A549 (cell line): ENCODE measurements around the gene NPBWR2. TPM values are rescaled to one million over a fixed set of nuclear protein-coding genes. Genes with fewer than 3 reads are reported as not detected.

Source experiments
- ATAC-seq, 2 experiments: fragments of 200-7000 bp in 1 of 2; fragments of >200 bp in 1 of 2; cut with Nextera tagmentation in 1 of 2; cut with Tn5 transposase in 1 of 2; 3 replicates each; pipeline versions ENCODE4 v1.8.0 to v1.9.1; 2018 to 2020; ENCODE audit warnings: mild to moderate bottlenecking in 1 of 2, moderate library complexity in 1 of 2
- CTCF ChIA-PET: fragments of 300-600 bp; sonication (Branson Sonifier 250); formaldehyde crosslinking; extraction: SDS; loops from one replicate; lab custom pipeline; 2021; ENCODE audit warnings: antibody characterized with exemption, inconsistent platforms; lab: Yijun Ruan, JAX
- POLR2A ChIA-PET: fragments of 350-600 bp; formaldehyde crosslinking; extraction: SDS; loops from one replicate; lab custom pipeline; 2021; ENCODE audit warnings: antibody characterized with exemption, inconsistent platforms; lab: Yijun Ruan, JAX
- DNase-seq, 2 experiments: peaks; one replicate each; pipeline versions ENCODE4 v3.0.0 to v3.0.0-alpha.2; 2011 to 2016; ENCODE audit warnings: low read depth in 1 of 2, low spot score in 1 of 2
- FAIRE-seq: peaks from 2 replicates; lab custom pipeline; 2011; peaks lifted over from hg19 to GRCh38; lab: Jason Lieb, UNC
- H3K27ac ChIP-seq, 2 experiments: fragments of >200 bp; sonication (Bioruptor Twin); formaldehyde crosslinking; 3 replicates each; pipeline ENCODE4 v1.5.1; 2016 to 2017
- H3K4me1 ChIP-seq: fragments of >200 bp; sonication (Bioruptor Twin); formaldehyde crosslinking; 3 replicates; pipeline ENCODE4 v1.6.1; 2016
- H3K4me2 ChIP-seq: fragments of >200 bp; sonication (Bioruptor Twin); formaldehyde crosslinking; 3 replicates; pipeline ENCODE4 v1.6.1; 2016
- H3K4me3 ChIP-seq: fragments of >200 bp; sonication (Bioruptor Twin); formaldehyde crosslinking; 3 replicates; pipeline ENCODE4 v1.5.1; 2016
- H3K9me3 ChIP-seq: fragments of >200 bp; sonication (Bioruptor Twin); formaldehyde crosslinking; 3 replicates; pipeline ENCODE4 v1.6.1; 2016
- ATOH8 ChIP-seq: fragments of 250-450 bp; sonication (Bioruptor Pico); IDR thresholded peaks from 2 replicates; pipeline ENCODE4 v1.5.0; 2020; ENCODE audit warnings: low read depth, mild to moderate bottlenecking, moderate library complexity
- CBX2 ChIP-seq: fragments of 200-600 bp; sonication (generic); IDR thresholded peaks from 2 replicates; pipeline ENCODE4 v1.6.1; 2016; ENCODE audit warnings: low read depth, mild to moderate bottlenecking, borderline replicate concordance
- E2F6 ChIP-seq: IDR thresholded peaks from 2 replicates; pipeline ENCODE4 v1.6.1; 2012; ENCODE audit warnings: low read depth, borderline replicate concordance
- EHF ChIP-seq: fragments of 250-450 bp; sonication (Bioruptor Pico); IDR thresholded peaks from 2 replicates; pipeline ENCODE4 v1.5.0; 2020; ENCODE audit warnings: mild to moderate bottlenecking
- ELK1 ChIP-seq: fragments of 150-350 bp; IDR thresholded peaks from 2 replicates; pipeline ENCODE4 v1.6.1; 2014; ENCODE audit warnings: low read depth, mild to moderate bottlenecking, low read length
- EP300 ChIP-seq, 2 experiments: fragments of >200 bp; sonication (Bioruptor Twin); formaldehyde crosslinking; IDR thresholded peaks; 2 replicates in 1 of 2; 3 replicates in 1 of 2; pipeline ENCODE4 v1.6.1; 2016 to 2017
- FOSB ChIP-seq: fragments of 250-450 bp; sonication (Bioruptor Pico); IDR thresholded peaks from 2 replicates; pipeline ENCODE4 v1.5.0; 2020; ENCODE audit warnings: mild to moderate bottlenecking, moderate library complexity
- FOXS1 ChIP-seq: fragments of 250-450 bp; sonication (Bioruptor Pico); IDR thresholded peaks from 2 replicates; pipeline ENCODE4 v1.5.0; 2020; ENCODE audit warnings: mild to moderate bottlenecking, moderate library complexity
- HES2 ChIP-seq: fragments of >200 bp; sonication (Bioruptor Twin); formaldehyde crosslinking; IDR thresholded peaks from 2 replicates; pipeline ENCODE4 v1.6.1; 2016
- HEYL ChIP-seq: fragments of 250-450 bp; sonication (Bioruptor Pico); IDR thresholded peaks from 2 replicates; pipeline ENCODE4 v1.8.0; 2021; ENCODE audit warnings: mild to moderate bottlenecking, moderate library complexity
- HMGXB4 ChIP-seq: fragments of 250-450 bp; sonication (Bioruptor Pico); IDR thresholded peaks from 2 replicates; pipeline ENCODE4 v1.5.0; 2021; ENCODE audit warnings: mild to moderate bottlenecking, moderate library complexity, borderline replicate concordance
- MAX ChIP-seq: IDR thresholded peaks from 2 replicates; pipeline ENCODE4 v1.6.1; 2012
- MAZ ChIP-seq: fragments of 150-350 bp; IDR thresholded peaks from 2 replicates; pipeline ENCODE4 v1.6.1; 2014; ENCODE audit warnings: antibody characterized with exemption, low read depth, low read length, borderline replicate concordance
- NPAS2 ChIP-seq: fragments of 250-450 bp; sonication (Bioruptor Pico); IDR thresholded peaks from 2 replicates; pipeline ENCODE4 v1.8.0; 2022; ENCODE audit warnings: mild to moderate bottlenecking, moderate library complexity, borderline replicate concordance
- NR3C1 ChIP-seq: fragments of >200 bp; sonication (Bioruptor Twin); formaldehyde crosslinking; IDR thresholded peaks from 3 replicates; pipeline ENCODE4 v1.6.1; 2017
- PHF8 ChIP-seq: fragments of 200-600 bp; sonication (generic); IDR thresholded peaks from 2 replicates; pipeline ENCODE4 v1.6.1; 2016; ENCODE audit warnings: low read depth, mild to moderate bottlenecking, antibody characterized with exemption, moderate library complexity, borderline replicate concordance
- RARB ChIP-seq: fragments of 250-450 bp; sonication (Bioruptor Pico); IDR thresholded peaks from 2 replicates; pipeline ENCODE4 v1.8.0; 2021; ENCODE audit warnings: mild to moderate bottlenecking, moderate library complexity
- SMC3 ChIP-seq: fragments of >200 bp; sonication (Bioruptor Twin); formaldehyde crosslinking; IDR thresholded peaks from 3 replicates; pipeline ENCODE4 v1.6.1; 2018; ENCODE audit warnings: inconsistent platforms
- TP53 ChIP-seq: fragments of 250-450 bp; sonication (Bioruptor Pico); IDR thresholded peaks from 2 replicates; pipeline ENCODE4 v1.5.0; 2021; ENCODE audit warnings: mild to moderate bottlenecking, moderate library complexity
- ZFP36 ChIP-seq: fragments of 450-650 bp; IDR thresholded peaks from 2 replicates; pipeline ENCODE4 v1.6.1; 2014; ENCODE audit warnings: borderline replicate concordance; ENCODE audit not compliant: partially characterized antibody
- ZNF302 ChIP-seq: fragments of 250-450 bp; sonication (Bioruptor Pico); IDR thresholded peaks from 2 replicates; pipeline ENCODE4 v1.9.0; 2021; ENCODE audit warnings: inconsistent platforms, mild to moderate bottlenecking, moderate library complexity
- ZSCAN20 ChIP-seq: fragments of 250-450 bp; sonication (Bioruptor Pico); IDR thresholded peaks from 2 replicates; pipeline ENCODE4 v1.8.0; 2022; ENCODE audit warnings: mild to moderate bottlenecking, moderate library complexity
- WGBS: methylation state at CpG from one replicate; pipeline ENCODE4 v1.1.6; 2017; ENCODE audit errors: missing lambda C conversion rate; 5-methylcytosine and 5-hydroxymethylcytosine counted together
- polyA plus RNA-seq, 4 experiments: library from polyadenylated mRNA; depleted of rRNA in 3 of 4; stranded (reverse); fragments of >200 nt; fragmentation: RNase III in 1 of 4; extraction: RNeasy Plus Mini Kit Qiagen cat#74134 plus additional on column Dnase treatment in 1 of 4; gene quantifications; 2 replicates in 3 of 4; 3 replicates in 1 of 4; pipeline ENCODE4 v1.2.3, GENCODE V29; 2011 to 2017

The NPBWR2 gene
- polyA plus RNA-seq, 2 of the 4 experiments (the other 2 are of a cell fraction): not detected

- CTCF ChIA-PET: interaction anchor here (1.2 to 7.2 kb wide), 7 partner anchors 11 to 526 kb away, joined by 3 to 143 read pairs (median 7); partner anchors contain the start of gene C20orf204
- H3K9me3 ChIP-seq: no peaks in the 10 kb centered on the region
- 4% methylated on average over 29 of the region's 51 CpGs for WGBS
- peak overlapping the region; percentile 97 for H3K4me3 ChIP-seq
- ATAC-seq: peak in 1 of 2 experiments; percentile 27; a peak in 3 of 6 replicates
- no peak for FAIRE-seq
- H3K27ac ChIP-seq: peak overlapping the region; percentile 96 to 98
- no peak for TF ChIP-seq PHF8
- TF ChIP-seq ELK1: no peak
- no peak for TF ChIP-seq MAZ
- TF ChIP-seq HES2: no peak
- no peak for TF ChIP-seq E2F6
- TF ChIP-seq ZNF302: no peak
- no peak for TF ChIP-seq NPAS2 (CRISPR knock-in tag)
- no peak for TF ChIP-seq TP53 (CRISPR knock-in tag)
- no peak for TF ChIP-seq ATOH8
- no peak for TF ChIP-seq EHF (CRISPR knock-in tag)
- no peak for TF ChIP-seq EP300 (IDR thresholded peaks at IDR 0.05)
- no peak for TF ChIP-seq CBX2
- TF ChIP-seq RARB: no peak
- TF ChIP-seq HMGXB4 (CRISPR knock-in tag): no peak
- TF ChIP-seq ZSCAN20 (CRISPR knock-in tag): no peak
- TF ChIP-seq FOSB (CRISPR knock-in tag): no peak
- TF ChIP-seq NR3C1: no peak
- peak overlapping the region; percentile 99 for H3K4me2 ChIP-seq
- no peak for DNase-seq
- H3K4me1 ChIP-seq: peaks cover 41% of the 10 kb centered on the region
- POLR2A ChIA-PET: interaction anchor here (0.6 to 1.9 kb wide), 12 partner anchors 8 to 543 kb away, joined by 3 to 29 read pairs (median 4); partner anchors contain the start of genes OPRL1, PPDPF, PRPF6 and RGS19
Measured at GRCh38 chr20:64063389-64064144, 43.8 kb downstream of the NPBWR2 start.

- Histone ChIP-seq H3K4me2 (peak within 1 kb of the TSS; percentile 99), H3K9me3 (no peaks in the 10 kb centered on the region), H3K27ac (peak within 1 kb of the TSS; percentile 96 to 98), H3K4me3 (peak within 1 kb of the TSS; percentile 97), H3K4me1 (peaks cover 49% of the 10 kb centered on the region)
- 4% methylated on average over 22 of the region's 85 CpGs for WGBS
- ChIA-PET CTCF (interaction anchor here (0.7 to 7.2 kb wide), 7 partner anchors 10 to 525 kb away, joined by 3 to 143 read pairs (median 5); partner anchors contain the start of gene C20orf204), POLR2A (interaction anchor here (0.6 to 1.9 kb wide), 10 partner anchors 9 to 542 kb away, joined by 3 to 29 read pairs (median 6); partner anchors contain the start of genes OPRL1, PPDPF, RGS19 and SOX18)
- ATAC-seq (peak; percentile 83 to 91), DNase-seq (peak; percentile 96), FAIRE-seq (no peak)
- TF ChIP-seq SMC3: no peak
- TF ChIP-seq FOXS1 (CRISPR knock-in tag): no peak
- TF ChIP-seq MAX: peak; percentile 85
- TF ChIP-seq HEYL: no peak
- no peak for TF ChIP-seq HES2
- no peak for TF ChIP-seq MAZ
- TF ChIP-seq HMGXB4 (CRISPR knock-in tag): no peak
- TF ChIP-seq ZFP36: no peak
Measured at GRCh38 chr20:64062596-64063388, 44.6 kb downstream of the NPBWR2 start, which contains the start of gene TCEA2. TSS of gene TCEA2 (plus strand) at chr20:64063198. CDS start at chr20:64063313, 115 bp downstream.
